ENCODE measurements around the gene AGK.
"Not testable (repeated sequence)": the region's sequence is repeated elsewhere in the genome, so short reads cannot be mapped to it uniquely, and the experiment has no call there.

Gene AGK

GRCh38 chr7:141587304-141587703, 36.1 kb downstream of the AGK start:
- DNase-seq (ENCODE audit: low read depth): no peak

- no peak for DNase-seq (ENCODE audit: low read depth)
Measured at GRCh38 chr7:141588912-141589311, 37.7 kb downstream of the AGK start.

GRCh38 chr7:141590071-141590470, 38.9 kb downstream of the AGK start:
- DNase-seq (ENCODE audit: low read depth): no peak

GRCh38 chr7:141590666-141591065, 39.5 kb downstream of the AGK start:
- no peak for DNase-seq (ENCODE audit: low read depth)

DNA sequence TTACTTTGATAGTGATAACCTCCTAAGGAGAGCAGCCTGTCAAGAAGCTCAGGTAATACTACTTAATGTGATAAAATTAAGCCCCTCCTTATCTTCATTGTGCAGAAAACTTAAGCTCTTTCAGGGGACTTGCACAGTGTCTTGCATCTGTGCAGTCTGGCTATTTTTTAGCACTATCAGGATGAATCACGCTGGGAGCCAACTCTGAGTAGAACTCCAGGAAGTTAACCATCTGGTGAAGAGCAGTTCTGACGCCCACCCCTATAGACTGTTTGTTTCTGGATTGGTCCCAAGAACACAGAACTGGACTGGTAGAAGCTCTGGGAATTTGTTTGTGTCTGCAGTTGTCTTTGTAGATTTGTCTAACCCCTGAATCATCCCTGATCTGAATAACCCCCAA, 41.9 kb downstream of the AGK start:
- DNase-seq (ENCODE audit: low read depth): no peak

GRCh38 chr7:141597966-141598365, 46.8 kb downstream of the AGK start:
- no peak for DNase-seq (ENCODE audit: low read depth)

- DNase-seq (ENCODE audit: low read depth): no peak
Measured at GRCh38 chr7:141598408-141598807, 47.2 kb downstream of the AGK start.

DNA sequence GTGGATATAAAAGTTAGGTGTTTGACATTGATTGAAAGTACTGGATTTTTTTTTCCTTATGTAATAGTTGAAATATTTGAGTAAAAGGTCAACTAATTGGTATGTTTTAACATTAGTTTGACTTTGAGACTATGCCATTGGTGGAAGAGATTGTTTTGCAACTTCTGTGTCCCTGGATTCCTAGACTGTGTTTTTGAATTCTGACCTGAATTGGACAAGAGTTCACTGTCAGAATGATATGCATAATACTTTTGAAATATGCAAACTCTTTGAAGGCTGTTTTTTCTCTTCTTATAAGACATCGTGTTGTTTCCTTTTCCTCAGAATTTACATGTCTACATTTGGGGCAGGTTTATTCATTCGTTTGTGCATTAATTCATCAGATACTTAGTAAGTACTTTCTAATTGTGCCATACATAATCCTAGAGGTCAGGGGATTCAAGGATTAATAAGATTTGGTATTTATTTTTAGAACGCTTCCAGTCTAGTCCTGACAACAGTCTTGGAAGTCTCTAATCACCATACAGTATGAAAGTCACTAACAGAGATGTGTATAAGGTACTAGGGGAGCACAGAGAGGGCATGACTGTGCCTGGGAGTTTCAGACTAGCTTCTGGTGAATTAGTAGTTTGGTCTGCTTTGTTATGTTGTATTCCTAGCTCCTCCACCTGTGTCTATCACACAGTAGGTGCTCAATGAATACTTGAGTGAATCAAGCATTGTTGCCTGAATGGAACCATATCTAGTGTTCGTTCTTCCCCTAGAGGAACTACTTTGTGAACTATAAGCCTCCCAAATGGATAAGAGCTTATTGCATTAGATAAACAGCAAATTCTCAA, 49.2 kb downstream of the AGK start:
- no peak for DNase-seq (ENCODE audit: low read depth)

DNA sequence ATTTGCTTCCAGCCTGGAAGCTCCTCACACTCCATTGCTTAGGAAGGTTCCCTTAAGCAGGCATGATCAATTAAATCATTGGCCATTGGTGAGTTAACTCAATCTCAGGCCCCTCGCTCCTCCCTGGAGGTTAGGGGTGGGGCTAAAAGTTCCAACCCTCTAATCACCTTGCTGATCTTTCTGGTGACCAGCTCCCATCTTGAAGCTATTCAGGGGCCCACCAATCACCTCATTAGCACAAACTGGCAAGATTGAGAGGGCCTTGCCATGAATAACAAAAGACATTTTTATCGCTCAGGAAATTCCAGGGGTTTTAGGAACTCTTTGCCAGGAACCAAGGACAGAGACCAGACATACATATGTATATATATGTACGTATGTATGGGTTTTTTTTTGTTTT, 58.4 kb downstream of the AGK start:
- DNase-seq (ENCODE audit: low read depth): no peak

DNA sequence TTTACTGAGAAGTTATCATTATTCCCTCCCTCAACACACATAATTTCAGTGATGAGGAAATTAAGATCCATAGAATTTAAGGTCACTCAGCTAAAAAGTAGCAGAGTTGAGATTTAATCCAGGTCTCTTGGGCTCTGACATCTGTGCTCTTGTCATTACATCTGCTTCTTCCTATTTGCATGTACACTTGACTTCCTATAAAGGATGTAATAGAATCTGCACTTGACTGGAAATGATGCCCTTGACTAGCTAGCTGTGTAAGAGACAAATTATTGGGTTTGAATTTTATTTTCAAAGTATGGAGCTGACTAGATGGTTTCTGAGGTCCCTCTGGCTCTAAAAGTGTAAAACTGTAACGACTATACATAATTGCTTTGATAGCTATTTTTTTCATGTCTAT, 59.5 kb downstream of the AGK start:
- no peak for DNase-seq (ENCODE audit: low read depth)

DNA sequence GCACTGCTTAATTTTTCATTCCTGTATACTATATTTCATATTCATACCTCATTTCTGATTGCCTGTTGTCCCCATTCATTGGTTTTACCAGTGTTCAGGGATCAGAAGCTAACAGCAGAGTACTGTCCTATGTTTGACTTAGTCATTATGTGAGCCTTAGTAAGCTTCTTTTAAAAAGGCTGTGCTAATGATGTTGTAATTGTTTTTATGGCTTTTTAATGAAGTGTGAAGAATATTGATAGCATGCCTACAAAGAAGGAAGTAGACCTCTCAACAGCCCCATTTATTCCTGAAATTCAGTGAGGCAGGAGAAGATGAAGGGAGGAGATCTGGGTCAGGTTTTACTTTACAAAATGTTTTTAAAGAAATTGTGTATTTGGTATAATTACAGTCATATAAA, 61.7 kb downstream of the AGK start:
- DNase-seq (ENCODE audit: low read depth): no peak

GRCh38 chr7:141617280-141617679, 66.1 kb downstream of the AGK start:
- no peak for DNase-seq (ENCODE audit: low read depth)

GRCh38 chr7:141619745-141620144, 68.5 kb downstream of the AGK start:
- no peak for DNase-seq (ENCODE audit: low read depth)

DNA sequence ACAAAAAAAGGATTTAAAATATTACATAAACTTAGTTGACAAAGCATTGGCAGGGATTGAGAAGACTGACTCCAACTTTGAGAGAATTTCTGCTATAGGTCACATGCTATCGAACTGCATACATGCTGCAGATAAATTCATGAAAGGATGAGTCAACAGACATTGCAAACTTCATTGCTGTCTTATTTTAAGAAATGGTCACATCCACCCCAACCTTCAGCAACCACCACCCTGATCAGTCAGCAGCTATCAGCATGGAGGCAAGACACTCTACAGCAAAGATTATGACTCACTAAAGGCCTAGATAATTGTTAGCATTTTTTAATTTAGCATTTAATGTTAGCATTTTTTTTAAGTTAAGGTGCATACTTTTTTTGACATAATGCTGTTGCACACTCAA, 73.6 kb downstream of the AGK start:
- DNase-seq (ENCODE audit: low read depth): no peak

DNA sequence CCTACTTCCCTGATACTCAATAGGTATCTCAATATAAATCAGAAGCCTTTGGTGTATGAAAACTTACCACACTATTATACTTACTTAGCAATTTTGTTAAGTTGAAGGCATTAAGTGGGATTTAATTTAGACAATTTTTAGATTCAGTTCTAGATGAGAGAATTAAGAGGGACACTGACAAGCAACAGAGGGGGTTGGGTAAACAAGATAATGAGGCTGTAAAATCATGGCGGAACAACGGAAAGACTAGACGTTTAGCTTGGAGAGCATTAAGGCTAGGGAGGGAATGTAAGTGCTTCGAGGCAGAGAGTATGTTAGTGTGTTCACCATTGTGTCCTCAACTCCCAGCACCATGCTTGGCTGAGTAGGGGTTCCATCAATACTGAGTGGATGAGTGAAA, 79.4 kb downstream of the AGK start:
- no peak for DNase-seq (ENCODE audit: low read depth)

- DNase-seq (ENCODE audit: low read depth): no peak
Measured at GRCh38 chr7:141631525-141631924, 80.3 kb downstream of the AGK start.

DNA sequence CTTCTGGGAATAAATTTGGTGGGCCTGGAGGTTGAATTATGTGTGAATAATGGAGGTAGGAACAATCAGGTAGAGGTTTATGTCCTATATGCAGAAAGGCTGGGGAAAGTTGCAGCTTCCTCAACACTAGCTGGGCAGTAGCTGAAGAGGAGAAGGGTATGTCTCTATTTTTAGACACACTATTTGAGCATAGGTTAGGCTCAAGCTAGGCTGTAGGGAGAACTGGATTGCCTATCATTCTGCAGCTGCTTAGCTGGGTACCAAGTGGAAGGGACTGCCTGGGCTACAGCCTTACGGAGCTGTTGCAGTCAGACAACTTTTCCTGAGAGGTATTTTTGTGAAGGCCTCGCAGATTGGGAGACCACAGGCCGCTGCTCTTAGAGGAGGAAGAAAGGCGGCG, 82.9 kb downstream of the AGK start:
- DNase-seq (ENCODE audit: low read depth): no peak

DNA sequence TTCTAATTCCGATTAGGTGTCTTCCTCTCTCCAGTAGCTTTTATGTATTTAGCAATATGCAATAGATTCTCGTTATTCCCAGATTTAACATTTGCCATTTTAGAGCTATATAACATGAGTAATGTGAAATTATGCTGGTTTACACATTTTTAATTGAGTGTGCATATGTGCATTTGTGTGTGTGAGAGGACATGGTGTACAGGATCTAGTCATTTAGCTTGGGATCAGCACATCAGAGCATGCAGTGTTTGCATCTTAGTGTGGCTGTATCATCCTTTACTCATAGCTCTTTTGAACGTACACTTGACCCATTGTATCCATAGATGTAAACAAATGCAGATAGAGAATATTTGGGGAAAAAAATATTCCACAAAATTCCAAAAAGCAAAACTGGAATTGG, 84.8 kb downstream of the AGK start:
- DNase-seq (ENCODE audit: low read depth): no peak

- no peak for DNase-seq (ENCODE audit: low read depth)
Measured at GRCh38 chr7:141640239-141640840, 89.1 kb downstream of the AGK start.

DNA sequence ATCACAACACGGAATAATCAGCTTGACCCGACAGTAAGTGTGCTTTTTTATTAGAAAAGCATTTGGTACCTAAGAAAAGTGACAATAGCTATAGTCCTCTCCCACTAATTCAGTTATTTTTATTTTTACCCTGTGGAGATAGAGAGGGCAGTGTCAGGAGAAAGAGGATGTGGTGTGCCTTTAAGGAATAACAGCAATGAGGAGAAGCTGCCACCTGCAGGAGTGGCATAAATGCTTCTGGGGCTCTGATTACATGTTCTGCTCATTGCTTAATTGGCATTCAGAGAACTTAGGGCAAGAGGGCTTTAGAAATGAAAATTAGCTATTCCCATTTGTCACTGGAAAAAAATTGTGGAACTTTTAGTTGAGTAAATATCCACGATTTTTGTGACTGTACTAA, 90.7 kb downstream of the AGK start:
- no peak for DNase-seq (ENCODE audit: low read depth)

DNA sequence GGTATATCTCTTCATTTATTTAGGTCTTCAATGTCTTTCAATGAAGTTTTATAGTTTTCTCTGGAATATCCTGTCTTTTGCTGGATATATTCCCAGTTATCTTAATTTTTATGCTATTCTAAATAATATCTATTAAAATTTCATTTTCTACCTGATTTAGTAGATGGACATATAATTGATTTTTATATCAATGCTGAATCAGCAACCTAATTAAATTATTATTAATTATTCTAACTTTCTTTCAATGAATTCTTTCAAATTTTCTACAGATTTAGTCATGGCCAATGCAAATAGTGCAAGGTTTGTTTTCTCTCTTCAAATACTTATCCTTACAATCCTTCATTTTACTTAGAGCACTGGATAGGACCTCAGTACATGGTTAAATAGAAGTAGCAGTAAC, 94.0 kb downstream of the AGK start:
- no peak for DNase-seq (ENCODE audit: low read depth)

DNA sequence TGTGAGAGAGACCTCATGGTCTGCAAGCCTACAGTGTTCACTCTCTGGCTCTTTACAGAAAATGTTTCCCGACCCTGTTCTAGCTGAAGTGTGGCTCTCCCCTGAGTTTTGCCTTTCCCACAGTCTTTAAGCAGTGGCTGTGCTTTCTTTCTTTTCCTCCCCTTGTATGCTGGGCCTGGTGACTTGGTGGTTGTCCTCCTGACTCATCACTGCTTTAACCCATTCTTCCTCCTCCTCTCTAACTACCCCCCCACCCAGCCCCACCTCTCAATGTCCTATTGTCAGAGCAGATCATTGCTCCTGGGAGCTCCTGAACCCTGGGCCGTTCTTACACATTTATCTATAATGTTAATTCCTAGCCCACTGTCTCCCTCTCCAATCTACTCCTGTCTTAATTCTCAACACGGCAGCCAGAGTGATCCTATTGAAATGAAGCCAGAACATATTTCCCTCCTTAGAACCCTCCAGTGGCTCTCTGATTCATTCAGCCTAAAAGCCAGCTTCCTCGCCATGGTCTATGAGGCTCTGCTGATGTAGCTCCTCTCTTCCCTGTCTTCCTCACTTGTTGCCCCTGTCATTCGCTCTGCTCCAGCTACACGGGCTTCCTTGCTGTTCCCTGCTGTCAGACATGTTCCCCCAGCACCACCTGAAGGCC, 95.7 kb downstream of the AGK start:
- no peak for DNase-seq (ENCODE audit: low read depth)

GRCh38 chr7:141647701-141648100, 96.5 kb downstream of the AGK start:
- not testable (repeated sequence) for DNase-seq (ENCODE audit: low read depth)

Data from stimulated activated CD8-positive, alpha-beta memory T cell treated with anti-CD3 and anti-CD28 coated beads, Interleukin-12 subunit alpha, Interleukin-12 subunit beta, amount 100 ng/mL, for 1 hour (primary cell).